ENCODE measurements around the gene PPAN. TPM values are rescaled to one million over a fixed set of nuclear protein-coding genes. Genes with fewer than 3 reads are reported as not detected.

The PPAN gene
- total RNA-seq, 1 experiment from 2014 or later, result 101 TPM

GRCh38 chr19:10152100-10152499, 45.9 kb downstream of the PPAN start:
- H2AFZ ChIP-seq (ENCODE audit: low read depth, low read length, poor library complexity, severe bottlenecking), result no peak overlapping the region
- no peaks in the 10 kb centered on the region for H3K9me2 ChIP-seq (ENCODE audit: insufficient read depth)
- H3K4me3 ChIP-seq (replicated peaks in 1 of 2; ENCODE audit: low read depth in 1 of 2, low read length in 2 of 2), result no peak overlapping the region
- H3K9ac ChIP-seq (ENCODE audit: low read length), result no peak overlapping the region
- no peaks in the 10 kb centered on the region for H3K9me3 ChIP-seq (ENCODE audit: control insufficient read depth in 1 of 2, insufficient read depth in 1 of 2, low read depth in 1 of 2, low read length in 2 of 2)
- no peaks in the 10 kb centered on the region for H4K20me1 ChIP-seq (ENCODE audit: insufficient read depth)
- intact Hi-C loops (cut with micrococcal nuclease), result no loop called here
- peaks cover 64 to 72% of the 10 kb centered on the region in 2 experiments for H3K36me3 ChIP-seq (ENCODE audit: control insufficient read depth in 1 of 2, insufficient read depth in 2 of 2, low read length in 2 of 2)
- H3K4me1 ChIP-seq (ENCODE audit: control insufficient read depth in 1 of 2, insufficient read depth in 2 of 2, low read length in 2 of 2), result no peaks in the 10 kb centered on the region
- ATAC-seq (no peak), DNase-seq (ENCODE audit: low read depth, low spot score) (no peak)
- ChIA-PET RAD21 (ENCODE audit: low non-redundant PET in 1 of 2, low total read pairs in 2 of 2, uncharacterized antibody in 2 of 2, unreplicated experiment in 2 of 2) (no interaction called here), POLR2A (no interaction called here), CTCF (no interaction called here)
- H3K79me2 ChIP-seq (ENCODE audit: insufficient read depth, low read length), result peaks cover 8% of the 10 kb centered on the region; the same call in 1 of the 2 replicates
- H3K27me3 ChIP-seq (ENCODE audit: insufficient read depth, low read length), result no peaks in the 10 kb centered on the region
- no TSS peak for BruUV-seq (replicated peaks)
- no peak overlapping the region for H3K4me2 ChIP-seq (ENCODE audit: low read length)
- no peak overlapping the region for H3K27ac ChIP-seq (ENCODE audit: low read depth, low read length)
- TF ChIP-seq RAD21 (IDR thresholded peaks at IDR 0.05; ENCODE audit: low read depth) (no peak), ELF1 (IDR thresholded peaks at IDR 0.05; ENCODE audit: borderline replicate concordance, low read depth) (no peak), ZNF274 (IDR thresholded peaks at IDR 0.05; ENCODE audit: low read depth, low read length) (no peak), REST (IDR thresholded peaks at IDR 0.05; ENCODE audit: low read depth) (no peak), JUND (IDR thresholded peaks at IDR 0.05) (no peak), EZH2 (IDR thresholded peaks at IDR 0.05) (no peak), CTCF (IDR thresholded peaks at IDR 0.05 in 2 of 3, conservative IDR thresholded peaks at IDR 0.05 in 1 of 3; ENCODE audit: borderline replicate concordance in 1 of 3, insufficient read depth in 1 of 3, low read depth in 2 of 3, low read length in 2 of 3) (no peak), ATF3 (IDR thresholded peaks at IDR 0.05) (no peak), POLR2AphosphoS5 (IDR thresholded peaks at IDR 0.05; ENCODE audit: low read depth, low read length) (no peak), FOSL1 (IDR thresholded peaks at IDR 0.05; ENCODE audit: low read depth) (no peak), TCF7L2 (IDR thresholded peaks at IDR 0.05; ENCODE audit: borderline replicate concordance, extremely low read depth, insufficient read depth, insufficient read length) (no peak), POLR2A (IDR thresholded peaks at IDR 0.05; ENCODE audit: borderline replicate concordance, extremely low read depth, insufficient read depth, insufficient read length) (no peak)
